BJ (cell line): ENCODE data around the gene GSC2. TPM values are rescaled to one million over a fixed set of nuclear protein-coding genes. Genes with fewer than 3 reads are reported as not detected.
A peak's percentile ranks its signal among the peaks of the same experiment; 100 is the strongest.

Source experiments
- CTCF ChIA-PET: fragments of 350-600 bp; formaldehyde crosslinking; extraction: SDS; loops from one replicate; lab custom pipeline; 2021; ENCODE audit warnings: antibody characterized with exemption, inconsistent platforms; lab: Yijun Ruan, JAX
- POLR2A ChIA-PET: fragments of 300-600 bp; sonication (Branson Sonifier 250); formaldehyde crosslinking; extraction: SDS; loops from one replicate; lab custom pipeline; 2021; ENCODE audit warnings: antibody characterized with exemption; lab: Charles Lee
- DNase-seq: peaks from one replicate; pipeline ENCODE4 v3.0.0-alpha.2; 2011; ENCODE audit warnings: low read depth
- H3K27me3 ChIP-seq: 2 replicates; pipeline ENCODE4 v1.6.0; 2011; ENCODE audit warnings: low read length; ENCODE audit not compliant: control insufficient read depth, insufficient read depth
- H3K36me3 ChIP-seq: 2 replicates; pipeline ENCODE4 v1.5.1; 2011; ENCODE audit warnings: low read length; ENCODE audit not compliant: control insufficient read depth, insufficient read depth
- H3K4me3 ChIP-seq: 2 replicates; pipeline ENCODE4 v1.5.1; 2011; ENCODE audit warnings: low read depth, mild to moderate bottlenecking, control low read depth, low read length
- CTCF ChIP-seq: IDR thresholded peaks from 2 replicates; pipeline ENCODE4 v1.5.1; 2011; ENCODE audit warnings: low read depth, mild to moderate bottlenecking, control low read depth, inconsistent platforms, low read length, moderate library complexity; ENCODE audit not compliant: insufficient read depth
- polyA plus RNA-seq: library from polyadenylated mRNA; depleted of rRNA; stranded (reverse); fragments of >200 nt; gene quantifications from 2 replicates; pipeline ENCODE4 v1.2.3, GENCODE V29; 2011

Gene GSC2
- polyA plus RNA-seq, 1 experiment, result not detected

GRCh38 chr22:19120829-19121630 is 29.1 kb downstream of the GSC2 start:
- DNase-seq, result no peak
- Histone ChIP-seq H3K4me3 (peak overlapping the region; percentile 91), H3K27me3 (no peaks in the 10 kb centered on the region; the same call in 1 of the 2 replicates), H3K36me3 (peaks cover 1% of the 10 kb centered on the region)
- no peak for TF ChIP-seq CTCF
- CTCF ChIA-PET, result interaction anchor here (1.6 kb wide), 1 partner anchor 21 kb away, joined by 4 read pairs; no protein-coding TSS in a partner anchor
- POLR2A ChIA-PET, result interaction anchor here (1.5 kb wide), 1 partner anchor 24 kb away, joined by 5 read pairs; the partner anchor contains the start of gene ESS2

- CTCF ChIA-PET, result no interaction called here
- Histone ChIP-seq H3K27me3 (no peaks in the 10 kb centered on the region), H3K4me3 (no peak overlapping the region), H3K36me3 (peaks cover 1% of the 10 kb centered on the region)
- TF ChIP-seq CTCF, result no peak
- POLR2A ChIA-PET, result no interaction called here
- DNase-seq, result no peak
Measured at GRCh38 chr22:19119949-19120348, 30.1 kb downstream of the GSC2 start.

- H3K27me3 ChIP-seq, result no peaks in the 10 kb centered on the region
- H3K36me3 ChIP-seq, result peaks cover 1% of the 10 kb centered on the region
- no peak for TF ChIP-seq CTCF
- no peak for DNase-seq
- ChIA-PET CTCF (interaction anchor here (0.6 to 1.5 kb wide), 2 partner anchors 10 to 45 kb away, joined by 3 read pairs; no protein-coding TSS in a partner anchor), POLR2A (no interaction called here)
- H3K4me3 ChIP-seq, result no peak overlapping the region
Measured at GRCh38 chr22:19118329-19118880, 31.7 kb downstream of the GSC2 start.

GRCh38 chr22:19117111-19117512 is 33.0 kb downstream of the GSC2 start:
- DNase-seq, result no peak
- no peaks in the 10 kb centered on the region for H3K27me3 ChIP-seq
- no peak overlapping the region for H3K4me3 ChIP-seq
- H3K36me3 ChIP-seq, result peaks cover 1% of the 10 kb centered on the region
- TF ChIP-seq CTCF, result no peak
- CTCF ChIA-PET, result interaction anchor here (1.5 kb wide), 1 partner anchor 9 kb away, joined by 3 read pairs; no protein-coding TSS in a partner anchor
- POLR2A ChIA-PET, result no interaction called here

- Histone ChIP-seq H3K4me3 (no peak overlapping the region), H3K36me3 (peaks cover 1% of the 10 kb centered on the region), H3K27me3 (no peaks in the 10 kb centered on the region)
- TF ChIP-seq CTCF, result peak; percentile 32
- ChIA-PET CTCF (interaction anchor here (0.8 to 1.5 kb wide), 5 partner anchors 9 to 28 kb away, joined by 3 to 4 read pairs (median 3); no protein-coding TSS in a partner anchor), POLR2A (no interaction called here)
- DNase-seq, result no peak
Measured at GRCh38 chr22:19115628-19116027, 34.5 kb downstream of the GSC2 start.
